Activated naive CD4-positive, alpha-beta T cell treated with anti-CD3 and anti-CD28 coated beads, Interleukin-2, amount 50 U/mL, for 16 hours (primary cell): ENCODE results near the gene MIOX.
A peak's percentile ranks its signal among the peaks of the same experiment; 100 is the strongest.
"Not testable (repeated sequence)": the region's sequence is repeated elsewhere in the genome, so short reads cannot be mapped to it uniquely, and the experiment has no call there.

ENCODE experiments used
- DNase-seq: peaks from one replicate; pipeline ENCODE4 v3.0.0-alpha.2; 2020

Gene MIOX

GRCh38 chr22:50520184-50520583 is 33.5 kb downstream of the MIOX start:
- DNase-seq = not testable (repeated sequence)

- no peak for DNase-seq
These were observed 34.3 kb downstream of the MIOX start for GRCh38 chr22:50520826-50521453.

DNA sequence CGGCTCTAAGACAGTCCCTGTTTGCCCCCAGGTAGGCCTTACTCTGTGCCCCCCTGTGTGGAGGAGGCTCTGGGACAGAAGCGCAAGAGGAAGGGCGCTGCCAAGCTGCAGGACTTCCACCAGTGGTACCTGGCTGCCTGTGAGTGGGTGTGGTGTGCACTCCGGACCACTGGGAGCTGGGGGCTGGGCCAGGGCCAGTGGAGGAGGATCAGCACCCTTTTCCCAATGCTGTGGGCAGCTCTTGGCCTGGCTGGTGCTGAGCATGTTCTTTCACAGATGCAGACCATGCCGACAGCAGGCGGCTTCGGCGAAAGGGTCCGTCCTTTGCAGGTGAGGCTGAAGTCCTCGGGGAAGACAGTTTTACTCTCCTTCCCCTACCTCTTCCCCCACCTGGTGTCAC is 35.1 kb downstream of the MIOX start:
- DNase-seq = no peak

- DNase-seq = no peak
These were observed 35.6 kb downstream of the MIOX start for GRCh38 chr22:50522208-50522805.

- no peak for DNase-seq
These were observed 36.3 kb downstream of the MIOX start for GRCh38 chr22:50522806-50523438.

DNA sequence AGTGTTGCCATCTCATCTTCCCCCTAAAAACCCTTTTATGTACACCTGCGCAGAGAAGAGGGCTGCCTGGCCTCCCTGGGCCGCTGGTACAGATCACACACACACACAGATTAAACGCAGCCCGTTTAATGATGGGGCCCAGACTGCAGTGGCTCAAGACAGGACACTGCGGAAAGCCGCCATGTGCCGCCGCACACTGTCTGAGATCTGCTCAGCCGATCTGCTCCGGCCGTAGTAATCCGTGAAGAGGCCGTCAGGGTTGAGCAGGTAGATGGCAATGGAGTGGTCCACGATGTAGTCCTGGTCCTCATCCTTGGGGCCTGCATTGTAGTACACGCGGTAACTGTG is 36.8 kb downstream of the MIOX start:
- no peak for DNase-seq

GRCh38 chr22:50523806-50524675 is 37.4 kb downstream of the MIOX start:
- DNase-seq = no peak

DNA sequence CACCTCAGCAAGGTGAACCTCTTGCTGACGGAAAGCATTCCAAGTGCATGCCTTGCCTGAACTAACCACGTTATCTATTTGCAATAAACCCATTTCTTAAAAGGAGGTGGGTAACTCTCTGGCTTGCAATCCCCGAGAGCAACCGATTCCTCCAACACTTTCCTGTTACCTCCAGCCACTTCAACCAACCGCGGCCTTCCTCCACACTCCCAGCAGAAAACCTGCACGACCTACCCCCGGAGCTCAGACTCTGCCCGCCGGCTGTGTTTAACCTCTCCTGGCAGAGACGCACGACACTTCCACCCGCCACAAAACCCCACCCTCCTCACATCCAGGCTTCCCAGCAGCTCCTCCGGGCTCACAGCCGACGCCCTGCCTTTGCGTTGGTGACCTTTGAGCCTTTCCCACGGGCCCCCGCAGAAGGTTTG is 38.0 kb downstream of the MIOX start:
- no peak for DNase-seq

- DNase-seq = peak; percentile 99
These were observed 38.6 kb downstream of the MIOX start, which contains the start of gene SCO2 for GRCh38 chr22:50525104-50525857. TSS of gene SCO2 (minus strand) at chr22:50525598. CDS start at chr22:50524411, 1,187 bp downstream.

DNA sequence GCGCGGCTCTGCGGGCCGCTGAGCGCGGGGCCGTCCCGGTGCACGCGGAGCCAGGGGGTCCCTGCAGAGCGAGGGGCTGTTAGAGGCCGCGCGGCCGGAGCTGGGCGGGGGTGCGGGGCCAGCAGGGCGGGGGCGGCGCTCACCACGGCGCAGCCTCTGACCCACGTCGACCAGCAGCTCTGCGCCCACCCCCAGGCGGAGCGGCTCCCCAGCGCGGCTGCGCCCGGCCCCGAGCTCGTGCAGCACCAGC is 39.1 kb downstream of the MIOX start:
- DNase-seq = no peak

GRCh38 chr22:50526108-50526833 is 39.6 kb downstream of the MIOX start:
- DNase-seq = peak; percentile 85

DNA sequence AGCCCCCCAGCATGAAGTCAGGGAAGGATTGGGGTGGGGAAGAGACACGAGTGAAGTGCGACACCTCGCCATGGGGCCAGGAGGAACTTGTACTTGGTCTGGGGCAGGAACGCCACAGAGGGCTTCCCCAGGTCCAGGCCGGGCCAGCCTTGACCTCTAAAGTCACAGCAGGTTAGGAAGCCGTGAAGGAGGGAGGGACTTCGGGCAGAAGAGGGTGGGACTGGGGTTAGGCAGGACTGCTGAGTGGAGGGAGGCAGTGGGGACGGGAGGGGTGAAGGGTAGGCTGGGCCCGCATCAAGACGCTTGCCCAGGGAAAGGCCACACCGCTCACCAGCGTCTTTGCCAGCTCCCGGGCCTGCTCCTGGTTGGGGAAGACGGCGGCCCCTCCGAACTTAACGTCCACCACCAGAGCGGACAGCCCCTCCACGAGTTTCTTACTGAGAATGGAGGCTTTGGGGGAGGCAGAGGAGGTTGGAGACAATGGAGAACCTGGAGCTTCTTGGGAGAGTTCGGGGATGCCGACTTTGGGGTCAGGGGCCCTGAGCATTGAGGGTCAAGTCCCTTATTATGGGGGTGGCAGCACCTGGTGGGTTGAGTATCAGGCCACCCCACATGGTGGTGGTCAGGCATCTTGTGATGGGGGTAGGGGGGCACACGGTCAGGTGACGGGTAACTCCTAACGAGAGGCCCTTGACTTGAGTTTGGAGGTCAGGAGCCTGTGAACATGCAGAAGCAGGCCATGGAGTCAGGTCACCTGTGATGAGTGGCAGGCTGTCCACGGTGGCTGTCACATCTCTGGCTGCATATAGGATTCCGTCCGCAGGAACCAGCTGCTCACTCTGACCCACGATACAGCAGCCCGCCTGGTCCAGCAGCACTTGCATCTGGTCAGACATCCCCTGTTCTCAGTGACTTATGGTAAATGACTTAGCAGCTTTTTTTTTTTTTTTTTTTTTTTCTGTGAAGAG is 40.5 kb downstream of the MIOX start:
- DNase-seq = peak; percentile 39

GRCh38 chr22:50527921-50528681 is 41.4 kb downstream of the MIOX start:
- no peak for DNase-seq

- DNase-seq = no peak
These were observed 42.2 kb downstream of the MIOX start for GRCh38 chr22:50528682-50529415.

- no peak for DNase-seq
These were observed 42.8 kb downstream of the MIOX start for GRCh38 chr22:50529416-50529896.

GRCh38 chr22:50529897-50530579 is 43.4 kb downstream of the MIOX start, which contains the start of gene TYMP:
TSS of gene TYMP (minus strand) at chr22:50530012. CDS start at chr22:50529709, 303 bp downstream.
- DNase-seq = peak; percentile 72

DNA sequence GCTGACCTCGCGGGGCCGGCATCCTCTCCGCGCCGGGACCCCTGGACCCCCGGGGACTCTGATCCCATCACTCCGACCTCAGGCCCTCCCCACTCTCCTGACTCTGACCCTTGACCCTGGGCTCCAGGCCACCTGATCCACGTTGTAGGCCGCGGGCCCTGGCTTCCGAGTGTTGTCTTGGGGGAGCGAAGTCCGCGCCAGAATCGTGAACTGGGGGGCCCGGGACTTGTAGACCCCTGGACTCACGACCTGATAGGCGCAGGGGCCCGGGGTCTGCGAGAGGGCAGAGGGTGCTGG is 43.9 kb downstream of the MIOX start:
- no peak for DNase-seq

DNA sequence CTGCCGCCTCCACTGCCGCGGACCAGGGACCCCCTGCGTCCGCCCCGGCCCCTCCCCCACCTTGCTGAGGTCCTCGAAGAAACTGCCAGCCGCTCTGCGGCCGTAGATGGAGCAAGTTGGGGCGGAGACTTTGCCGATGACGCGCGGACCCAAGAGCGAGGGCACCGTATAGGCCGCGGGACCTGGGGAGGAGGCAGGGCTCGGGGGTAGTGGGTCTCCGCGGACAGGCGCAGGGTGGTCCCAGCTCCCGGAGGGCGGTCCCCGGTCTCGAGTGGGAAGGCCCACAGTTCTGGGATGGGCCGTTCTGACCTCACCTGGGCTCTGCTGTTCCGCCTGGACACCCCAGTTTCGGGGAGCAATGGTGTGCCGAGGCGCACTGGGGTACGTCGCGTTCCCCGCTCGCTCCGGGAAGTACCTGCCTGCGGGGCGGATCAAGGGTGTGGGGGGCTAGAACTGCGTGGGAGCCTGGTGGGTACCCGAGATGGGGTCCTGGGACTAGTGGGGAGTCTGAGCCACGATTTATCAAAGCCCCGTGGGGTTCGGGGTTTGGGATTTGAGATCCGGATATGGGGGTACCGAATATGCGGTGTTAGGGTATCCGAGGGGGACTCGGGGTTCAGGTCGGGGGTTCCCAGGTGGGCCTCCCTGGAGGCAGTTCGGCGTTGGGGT is 44.4 kb downstream of the MIOX start:
- DNase-seq = peak; percentile 81
